ENCODE data around the gene HSPB9.

Gene HSPB9

GRCh38 chr17:42101513-42102292 is 20.9 kb upstream of the HSPB9 start:
- peak; percentile 70 for DNase-seq

DNA sequence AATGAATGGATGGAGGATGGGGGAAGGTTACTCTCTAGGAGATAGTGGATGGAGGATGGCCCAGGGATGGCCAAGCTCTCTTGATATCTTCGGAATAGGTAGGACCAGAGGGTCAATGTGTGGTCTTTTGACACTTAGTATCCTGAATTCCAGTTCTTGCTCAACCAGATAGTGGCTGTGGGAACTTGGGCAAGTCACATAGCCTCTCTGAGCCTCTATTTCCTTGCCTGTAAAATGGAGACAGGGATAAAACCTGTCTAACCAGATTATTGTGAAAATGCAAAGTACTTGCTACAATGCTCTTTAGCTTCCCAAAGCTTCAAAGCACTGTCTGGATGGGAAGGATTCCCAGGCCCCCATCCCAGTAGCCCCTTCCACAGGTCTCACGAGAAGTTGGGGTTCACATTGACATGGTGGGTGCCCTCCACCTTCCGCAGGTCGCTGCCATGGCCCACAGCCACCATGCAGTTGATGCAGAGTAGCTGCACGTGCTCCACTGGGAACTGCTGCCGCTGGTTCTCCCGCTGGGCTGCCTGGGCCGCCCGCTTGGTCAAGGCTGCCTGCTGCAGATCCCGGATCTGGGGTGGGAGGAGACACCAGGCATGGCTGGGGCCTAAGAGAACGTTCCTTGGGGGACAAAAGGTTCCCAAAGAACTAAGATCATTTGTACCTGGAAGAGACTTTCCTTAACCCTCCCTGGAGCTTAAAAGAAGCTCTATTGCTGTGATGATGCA is 19.2 kb upstream of the HSPB9 start:
- no peak for DNase-seq

DNA sequence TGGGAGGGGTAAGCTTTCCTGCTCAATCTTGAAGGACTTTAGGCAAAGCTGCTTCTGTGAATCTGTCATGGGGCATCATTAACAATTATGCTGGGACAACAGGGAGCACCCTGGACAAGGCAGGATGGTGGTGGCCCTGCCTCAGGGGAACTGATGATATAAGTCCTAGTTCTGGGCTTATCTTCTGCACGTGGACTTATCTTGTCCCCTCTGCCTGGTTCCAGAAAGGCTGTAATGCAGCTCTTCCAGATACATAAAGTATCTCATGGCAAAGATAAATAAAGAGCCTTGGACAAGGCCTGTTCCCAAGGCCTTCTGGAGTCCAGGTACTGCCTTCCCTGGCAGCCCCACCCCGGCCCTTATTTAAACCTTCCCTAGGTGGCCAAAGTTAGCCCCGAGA is 18.3 kb upstream of the HSPB9 start:
- DNase-seq, result no peak

GRCh38 chr17:42106009-42106408 is 16.6 kb upstream of the HSPB9 start:
- no peak for DNase-seq

DNA sequence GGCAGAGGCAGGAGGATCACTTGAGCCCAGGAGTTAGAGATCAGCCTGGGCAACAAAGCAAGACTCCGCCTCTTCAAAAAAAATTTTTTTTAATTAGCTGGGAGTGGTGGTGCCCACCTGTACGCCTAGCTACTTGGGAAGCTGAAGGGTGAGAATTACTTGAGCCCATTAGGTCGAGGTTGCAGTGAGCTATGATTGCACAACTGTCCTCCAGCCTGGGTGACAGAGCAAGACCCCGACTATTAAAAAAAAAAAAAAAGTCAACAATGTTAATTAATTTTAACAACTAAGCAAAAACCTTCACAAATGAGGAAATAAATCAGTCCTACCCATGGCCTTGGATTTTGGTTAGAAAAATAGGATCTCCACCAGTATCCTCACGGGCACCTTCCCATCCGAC is 15.5 kb upstream of the HSPB9 start:
- DNase-seq, result no peak

GRCh38 chr17:42107597-42108576 is 14.7 kb upstream of the HSPB9 start:
- peak; percentile 91 for DNase-seq

DNA sequence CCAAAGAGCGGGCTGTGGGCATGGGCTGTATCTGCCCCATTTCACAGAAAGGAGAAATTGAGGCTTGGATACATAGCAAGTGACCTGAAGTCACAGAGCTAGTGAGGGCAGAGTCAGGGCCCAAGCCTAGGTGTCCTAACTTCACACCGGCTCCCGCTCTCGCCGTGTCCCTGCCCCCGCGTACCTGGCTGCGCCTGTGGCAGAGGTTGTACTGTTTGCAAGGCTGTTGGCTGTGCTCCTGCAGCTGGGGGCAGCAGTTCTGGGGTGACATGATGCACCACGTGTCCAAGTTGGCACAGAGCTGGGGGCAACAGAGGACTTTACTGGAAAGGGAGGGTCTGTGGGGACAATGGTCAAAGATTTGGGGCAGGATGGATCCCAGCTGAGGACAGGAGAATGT is 13.5 kb upstream of the HSPB9 start:
- no peak for DNase-seq

DNA sequence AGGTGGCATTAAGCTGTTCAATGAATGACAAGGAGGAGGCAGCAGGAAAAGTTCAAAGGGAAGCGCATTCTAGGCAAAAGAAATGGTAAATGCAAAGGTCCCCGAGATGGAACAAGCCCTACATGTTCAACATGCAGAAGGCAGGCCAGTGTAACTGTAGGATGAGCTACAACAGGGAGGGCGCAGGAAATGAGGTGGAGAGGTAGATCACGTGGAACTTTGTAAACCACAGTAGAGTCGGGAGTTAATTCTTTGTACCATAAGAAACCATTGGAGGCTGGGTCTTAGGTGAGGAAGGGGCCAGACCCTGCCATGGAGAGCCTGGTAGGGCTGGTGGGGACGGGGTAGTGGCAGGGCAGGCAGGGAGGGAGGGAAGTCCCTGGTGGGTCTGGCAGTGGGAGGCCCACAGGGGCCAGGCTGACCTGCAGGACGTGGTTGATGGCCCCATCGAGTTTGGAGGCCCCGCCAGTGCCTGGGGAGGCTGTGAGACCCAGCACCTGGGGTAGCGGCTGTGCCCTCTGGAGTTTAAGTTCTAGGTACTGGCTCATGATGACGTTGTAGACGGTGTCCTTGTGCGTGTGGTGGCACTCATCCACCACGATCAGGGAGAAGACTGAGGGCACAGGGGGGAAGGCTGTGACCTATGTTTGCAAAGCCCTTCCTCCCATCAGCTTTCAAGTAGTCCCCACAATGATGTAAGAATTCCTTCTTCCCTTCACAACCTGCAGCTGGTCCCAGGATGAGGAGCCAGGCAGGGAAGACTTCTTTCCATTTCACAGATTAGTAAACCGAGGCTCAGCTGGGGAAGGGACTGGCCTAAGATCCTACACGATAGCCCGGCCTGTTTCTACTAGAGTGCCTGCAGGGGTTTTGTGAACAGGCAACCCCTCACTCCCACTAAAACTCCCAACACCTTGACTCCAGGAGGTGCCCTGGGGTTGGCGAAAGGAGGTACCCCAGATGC is 12.0 kb upstream of the HSPB9 start:
- DNase-seq, result no peak

DNA sequence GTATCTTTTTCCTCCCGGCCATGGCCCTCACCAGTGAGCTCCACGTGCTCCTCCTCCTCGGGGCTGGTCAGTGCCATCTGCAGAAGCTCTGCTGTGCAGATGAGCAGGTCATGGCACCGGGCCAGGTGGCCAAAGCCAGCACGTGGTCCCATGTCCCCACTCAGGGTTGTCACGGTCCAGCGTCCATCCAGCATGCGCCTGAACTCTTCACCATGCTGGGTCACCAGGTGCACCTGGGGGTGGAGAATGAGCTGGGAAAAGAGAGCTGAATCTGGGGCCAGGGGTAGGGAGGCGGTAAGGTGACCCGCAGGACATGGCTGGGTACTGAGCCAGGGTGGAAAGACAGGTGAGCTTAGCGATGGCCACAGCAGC is 11.4 kb upstream of the HSPB9 start:
- no peak for DNase-seq

GRCh38 chr17:42111871-42112551 is 10.6 kb upstream of the HSPB9 start:
- no peak for DNase-seq

GRCh38 chr17:42112552-42113176 is 9.9 kb upstream of the HSPB9 start, which contains the start of gene DHX58:
DHX58 (minus strand) TSS chr17:42112714; CDS start chr17:42111892, 822 bp downstream.
- DNase-seq, result peak; percentile 80

- no peak for DNase-seq
Measured at GRCh38 chr17:42113293-42114069, 9.1 kb upstream of the HSPB9 start.

- no peak for DNase-seq
Measured at GRCh38 chr17:42114118-42114517, 8.5 kb upstream of the HSPB9 start.

GRCh38 chr17:42116705-42117396 is 5.8 kb upstream of the HSPB9 start:
- DNase-seq, result peak; percentile 85

GRCh38 chr17:42117397-42118125 is 5.0 kb upstream of the HSPB9 start:
- no peak for DNase-seq

- DNase-seq, result no peak
Measured at GRCh38 chr17:42118126-42118510, 4.5 kb upstream of the HSPB9 start.

DNA sequence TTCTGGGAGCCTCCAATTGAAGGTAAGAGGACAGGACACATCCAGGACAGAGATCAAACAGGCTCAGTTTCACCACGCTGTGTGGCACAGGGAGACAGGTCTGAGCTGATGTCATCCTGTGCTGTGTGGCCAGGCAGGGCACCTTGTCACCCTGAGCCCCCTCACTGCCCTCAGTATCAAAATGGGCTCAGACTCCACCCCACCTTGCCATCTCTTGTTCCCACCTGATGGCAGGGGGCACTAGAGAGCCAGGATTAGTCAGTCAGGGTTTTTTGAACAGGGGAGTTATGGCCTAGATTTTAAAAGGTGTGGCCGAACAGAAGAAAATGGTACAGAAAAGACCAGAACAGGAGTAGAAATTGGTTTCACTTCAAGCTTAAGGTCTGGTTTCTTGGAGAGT is 4.1 kb upstream of the HSPB9 start:
- peak; percentile 44 for DNase-seq

- no peak for DNase-seq
Measured at GRCh38 chr17:42119301-42119700, 3.3 kb upstream of the HSPB9 start.

Measured in activated naive CD4-positive, alpha-beta T cell treated with Interleukin-2 at 50 U/mL for 16 hours (primary cell).